Measurements from ENCODE around the gene COG7.
"Not testable (repeated sequence)": the region's sequence is repeated elsewhere in the genome, so short reads cannot be mapped to it uniquely, and the experiment has no call there.

Gene COG7

GRCh38 chr16:23391381-23392222, 61.4 kb downstream of the COG7 start:
- TF ChIP-seq ZFX (IDR thresholded peaks at IDR 0.05; ENCODE audit: borderline replicate concordance) (no peak), CTCF (IDR thresholded peaks at IDR 0.05) (no peak)
- H3K27ac ChIP-seq, result no peak overlapping the region

- H3K27ac ChIP-seq, result not testable (repeated sequence)
These were observed 63.1 kb downstream of the COG7 start for GRCh38 chr16:23389936-23390335.

GRCh38 chr16:23389201-23389600, 63.8 kb downstream of the COG7 start:
- TF ChIP-seq CTCF (IDR thresholded peaks at IDR 0.05) (no peak), ZFX (IDR thresholded peaks at IDR 0.05; ENCODE audit: borderline replicate concordance) (no peak)
- no peak overlapping the region for H3K27ac ChIP-seq

DNA sequence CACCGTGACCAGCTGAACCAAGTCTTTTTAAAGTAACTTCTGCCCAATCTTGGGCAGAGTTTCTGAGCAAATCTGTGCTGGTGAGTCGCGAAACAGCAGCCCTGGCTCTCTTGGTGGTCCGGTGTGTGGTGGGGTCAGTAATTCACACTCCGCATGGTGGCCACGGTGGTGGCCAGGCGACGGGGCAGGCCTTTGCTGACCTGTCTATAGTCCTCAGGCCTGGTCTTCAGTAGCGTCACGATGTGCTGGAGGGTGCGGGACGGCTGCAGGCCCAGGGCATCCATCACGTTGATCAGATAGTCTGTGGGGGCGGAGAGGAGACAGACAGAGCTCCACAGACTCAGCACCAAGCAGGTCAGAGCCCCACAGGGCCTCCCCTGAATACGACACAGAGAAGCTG, 64.2 kb downstream of the COG7 start:
- TF ChIP-seq CTCF (IDR thresholded peaks at IDR 0.05), result no peak
- no peak for TF ChIP-seq ZFX (IDR thresholded peaks at IDR 0.05; ENCODE audit: borderline replicate concordance)
- H3K27ac ChIP-seq, result no peak overlapping the region

GRCh38 chr16:23387666-23388065, 65.3 kb downstream of the COG7 start:
- no peak overlapping the region for H3K27ac ChIP-seq
- TF ChIP-seq ZFX (IDR thresholded peaks at IDR 0.05; ENCODE audit: borderline replicate concordance) (no peak), CTCF (IDR thresholded peaks at IDR 0.05) (no peak)

GRCh38 chr16:23385441-23385840, 67.5 kb downstream of the COG7 start:
- TF ChIP-seq ZFX (IDR thresholded peaks at IDR 0.05; ENCODE audit: borderline replicate concordance) (no peak), CTCF (IDR thresholded peaks at IDR 0.05) (no peak)
- no peak overlapping the region for H3K27ac ChIP-seq

DNA sequence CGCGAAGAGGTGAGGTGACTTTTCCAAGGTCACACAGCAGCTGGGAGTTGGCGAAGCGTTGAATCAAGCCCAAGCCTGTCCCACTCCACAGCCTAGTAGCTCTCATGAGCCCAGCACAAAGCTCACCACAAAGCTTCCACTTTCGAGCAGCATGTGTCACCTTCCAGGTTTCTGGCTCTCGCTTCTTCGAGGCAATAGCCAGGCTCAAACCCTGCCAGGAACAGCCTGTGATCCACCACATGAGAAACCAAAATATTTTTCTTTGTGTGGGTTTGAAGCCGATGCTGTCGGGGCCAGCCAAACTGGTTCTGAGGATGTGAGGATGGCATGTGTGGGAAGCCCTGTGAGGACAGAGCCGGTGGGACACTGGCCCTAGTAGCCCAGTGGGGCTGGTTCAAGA, 68.1 kb downstream of the COG7 start:
- H3K27ac ChIP-seq, result no peak overlapping the region

More for the DNA sequence above, 68.1 kb downstream of the COG7 start:
- TF ChIP-seq ZFX (IDR thresholded peaks at IDR 0.05; ENCODE audit: borderline replicate concordance) (no peak), CTCF (IDR thresholded peaks at IDR 0.05) (no peak)

Data from 22Rv1 (cell line).